PFSK-1 (cell line): ENCODE measurements around the gene ABCB1.

Experiments used
- FOXP2 ChIP-seq: optimal IDR thresholded peaks from 2 replicates; pipeline ENCODE3; 2011; ENCODE audit warnings: borderline replicate concordance, control low read depth, inconsistent platforms; ENCODE audit not compliant: insufficient read depth; ENCODE audit errors: extremely low read length, extremely low read depth
- POLR2AphosphoS5 ChIP-seq: IDR thresholded peaks from 2 replicates; pipeline ENCODE4 v1.6.1; 2012; ENCODE audit warnings: low read depth, mild to moderate bottlenecking, control low read depth, low read length, moderate library complexity
- SIN3A ChIP-seq: IDR thresholded peaks from 2 replicates; pipeline ENCODE4 v1.6.1; 2012; ENCODE audit warnings: mild to moderate bottlenecking, low read length, moderate library complexity, borderline replicate concordance; ENCODE audit not compliant: insufficient read depth
- TAF1 ChIP-seq: IDR thresholded peaks from 2 replicates; pipeline ENCODE4 v1.6.1; 2012; ENCODE audit warnings: low read length, control low read depth, borderline replicate concordance; ENCODE audit not compliant: insufficient read depth
- TF ChIP-seq, protein P1 (sequence below), 2 experiments: IDR thresholded peaks; 2 replicates each; pipeline versions ENCODE4 v1.6.1 to v1.8.0; 2011 to 2012; ENCODE audit warnings: low read depth in 2 of 2, low read length in 2 of 2, control low read depth in 1 of 2, inconsistent platforms in 1 of 2, mild to moderate bottlenecking in 1 of 2, moderate library complexity in 1 of 2; ENCODE audit not compliant: insufficient read depth in 1 of 2

Gene ABCB1

DNA sequence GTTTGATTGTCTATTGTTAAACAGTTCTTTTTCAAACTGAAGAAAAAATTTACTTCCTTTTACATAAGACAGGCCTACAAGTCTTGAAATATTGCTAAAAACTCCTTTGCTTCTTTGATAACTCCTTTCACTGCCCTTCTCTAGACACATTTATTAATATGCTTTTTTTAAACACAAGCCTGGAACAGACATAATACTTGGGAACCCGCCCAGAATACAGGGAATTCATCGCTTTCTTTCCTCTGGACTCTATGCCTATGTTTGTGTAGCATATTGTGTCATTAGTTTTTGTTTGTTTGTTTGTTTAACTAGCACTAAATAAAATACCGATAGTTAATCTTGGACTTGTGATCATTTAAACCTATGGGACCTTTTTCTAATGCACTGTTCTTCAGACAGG lies 82.8 kb downstream of the ABCB1 start:
- TF ChIP-seq TAF1, result no peak
- no peak for TF ChIP-seq FOXP2
- TF ChIP-seq POLR2AphosphoS5, result no peak
- TF ChIP-seq, protein P1, sequence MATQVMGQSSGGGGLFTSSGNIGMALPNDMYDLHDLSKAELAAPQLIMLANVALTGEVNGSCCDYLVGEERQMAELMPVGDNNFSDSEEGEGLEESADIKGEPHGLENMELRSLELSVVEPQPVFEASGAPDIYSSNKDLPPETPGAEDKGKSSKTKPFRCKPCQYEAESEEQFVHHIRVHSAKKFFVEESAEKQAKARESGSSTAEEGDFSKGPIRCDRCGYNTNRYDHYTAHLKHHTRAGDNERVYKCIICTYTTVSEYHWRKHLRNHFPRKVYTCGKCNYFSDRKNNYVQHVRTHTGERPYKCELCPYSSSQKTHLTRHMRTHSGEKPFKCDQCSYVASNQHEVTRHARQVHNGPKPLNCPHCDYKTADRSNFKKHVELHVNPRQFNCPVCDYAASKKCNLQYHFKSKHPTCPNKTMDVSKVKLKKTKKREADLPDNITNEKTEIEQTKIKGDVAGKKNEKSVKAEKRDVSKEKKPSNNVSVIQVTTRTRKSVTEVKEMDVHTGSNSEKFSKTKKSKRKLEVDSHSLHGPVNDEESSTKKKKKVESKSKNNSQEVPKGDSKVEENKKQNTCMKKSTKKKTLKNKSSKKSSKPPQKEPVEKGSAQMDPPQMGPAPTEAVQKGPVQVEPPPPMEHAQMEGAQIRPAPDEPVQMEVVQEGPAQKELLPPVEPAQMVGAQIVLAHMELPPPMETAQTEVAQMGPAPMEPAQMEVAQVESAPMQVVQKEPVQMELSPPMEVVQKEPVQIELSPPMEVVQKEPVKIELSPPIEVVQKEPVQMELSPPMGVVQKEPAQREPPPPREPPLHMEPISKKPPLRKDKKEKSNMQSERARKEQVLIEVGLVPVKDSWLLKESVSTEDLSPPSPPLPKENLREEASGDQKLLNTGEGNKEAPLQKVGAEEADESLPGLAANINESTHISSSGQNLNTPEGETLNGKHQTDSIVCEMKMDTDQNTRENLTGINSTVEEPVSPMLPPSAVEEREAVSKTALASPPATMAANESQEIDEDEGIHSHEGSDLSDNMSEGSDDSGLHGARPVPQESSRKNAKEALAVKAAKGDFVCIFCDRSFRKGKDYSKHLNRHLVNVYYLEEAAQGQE (IDR thresholded peaks at IDR 0.05; ENCODE audit: insufficient read depth in 1 of 2, low read depth in 2 of 2, low read length in 2 of 2), result no peak
- no peak for TF ChIP-seq SIN3A

DNA sequence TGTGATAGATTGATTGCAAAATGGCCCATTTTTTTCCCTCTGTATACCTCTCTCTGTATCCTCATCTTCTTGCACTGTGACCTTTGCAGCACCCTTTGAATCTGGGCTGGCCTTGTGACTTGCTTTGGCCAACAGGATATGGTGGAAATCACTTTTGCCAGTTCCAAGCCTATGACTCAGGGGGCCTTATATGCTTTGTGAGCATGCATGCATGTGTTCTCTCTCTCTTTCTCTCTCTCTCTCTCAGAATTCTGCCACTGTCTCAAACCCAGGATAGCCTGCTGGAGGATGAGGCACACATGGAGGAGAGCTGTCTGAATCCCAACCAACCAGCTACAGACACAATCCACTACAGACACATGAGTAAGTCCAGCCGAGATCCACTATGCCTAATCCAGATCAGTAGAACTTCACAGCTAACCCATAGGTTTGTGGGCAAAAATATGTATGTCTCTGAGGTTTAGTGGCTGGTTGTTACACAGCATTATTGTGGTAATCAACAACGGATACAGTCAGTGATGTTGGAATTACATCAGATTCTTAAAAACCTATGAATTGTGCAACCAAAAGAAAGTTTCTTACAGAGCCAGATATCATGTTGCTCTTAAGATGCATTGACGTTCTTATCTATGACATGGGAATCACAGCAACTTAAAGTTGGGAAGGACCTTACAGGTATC lies 83.4 kb downstream of the ABCB1 start:
- no peak for TF ChIP-seq TAF1
- TF ChIP-seq FOXP2, result no peak
- TF ChIP-seq, protein P1 (IDR thresholded peaks at IDR 0.05; ENCODE audit: insufficient read depth in 1 of 2, low read depth in 2 of 2, low read length in 2 of 2), result no peak
- TF ChIP-seq SIN3A, result no peak
- no peak for TF ChIP-seq POLR2AphosphoS5

DNA sequence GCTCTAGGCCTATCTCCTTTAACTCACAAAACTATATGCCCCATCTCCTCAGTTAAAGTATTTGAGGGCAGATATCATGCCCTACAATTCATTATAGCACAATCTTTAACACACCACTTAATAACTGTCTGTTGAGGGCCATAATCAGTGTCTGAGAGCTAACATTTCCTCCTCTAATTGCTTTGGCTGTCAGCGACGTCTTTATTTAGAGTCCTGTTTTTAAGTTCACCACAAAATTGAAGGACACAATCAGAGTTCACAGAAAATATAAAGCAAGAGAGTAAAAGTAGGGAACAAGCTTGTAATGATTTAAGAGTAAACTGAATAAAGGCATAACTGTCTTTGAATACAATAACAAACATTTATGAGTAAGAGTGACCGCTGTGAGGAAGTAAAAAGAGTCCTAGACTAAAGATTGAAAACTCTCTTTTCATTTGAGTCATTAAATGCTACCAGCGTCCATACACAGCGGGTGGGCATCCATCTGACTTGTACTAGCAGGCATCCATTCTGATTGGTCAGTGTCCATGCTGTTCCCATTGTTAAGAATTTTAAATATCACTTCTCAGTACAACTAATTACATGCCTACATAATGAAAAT lies 86.8 kb downstream of the ABCB1 start:
- TF ChIP-seq FOXP2, result no peak
- TF ChIP-seq, protein P1 (IDR thresholded peaks at IDR 0.05; ENCODE audit: insufficient read depth in 1 of 2, low read depth in 2 of 2, low read length in 2 of 2), result no peak
- no peak for TF ChIP-seq TAF1
- TF ChIP-seq SIN3A, result no peak
- TF ChIP-seq POLR2AphosphoS5, result no peak

DNA sequence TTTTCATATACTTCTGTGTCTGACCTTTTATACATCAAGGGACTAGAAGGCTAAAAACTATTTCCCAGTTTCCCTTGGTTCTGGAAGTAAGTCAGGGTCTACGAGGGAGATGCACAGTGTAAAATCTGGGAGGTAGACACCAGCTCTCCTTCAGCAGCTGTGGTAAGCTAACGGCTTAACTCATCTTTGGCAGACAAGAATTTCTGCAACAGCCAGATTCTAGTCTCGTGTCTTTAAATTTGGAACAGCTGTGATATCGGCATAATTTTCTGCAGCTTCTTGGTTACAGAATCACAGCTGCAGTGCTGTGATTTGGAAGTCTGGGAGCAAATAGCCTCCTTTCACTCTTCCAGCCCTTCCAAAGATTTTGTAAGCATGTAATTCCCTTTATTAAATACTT lies 87.8 kb downstream of the ABCB1 start:
- TF ChIP-seq SIN3A (no peak), TAF1 (no peak), POLR2AphosphoS5 (no peak), FOXP2 (no peak)
- TF ChIP-seq, protein P1 (IDR thresholded peaks at IDR 0.05; ENCODE audit: insufficient read depth in 1 of 2, low read depth in 2 of 2, low read length in 2 of 2), result no peak

DNA sequence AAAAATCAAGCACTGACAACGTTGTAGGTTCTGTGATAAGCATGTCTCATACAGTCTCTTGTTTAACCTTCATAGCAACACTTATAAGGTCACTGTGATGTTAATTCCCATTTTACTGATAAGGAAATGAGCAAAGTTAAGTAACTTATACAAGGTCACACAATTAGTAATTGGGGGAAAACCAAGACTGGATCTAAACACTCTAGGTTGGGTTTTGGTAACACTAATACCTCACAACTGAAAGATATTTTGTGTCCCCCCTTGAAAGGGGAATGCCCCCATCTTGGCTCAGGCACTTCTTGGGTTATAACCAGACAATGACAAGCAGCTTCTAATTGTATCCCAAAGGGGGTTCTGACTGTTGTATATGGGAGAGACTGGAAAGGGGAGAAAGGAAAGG lies 89.2 kb downstream of the ABCB1 start:
- TF ChIP-seq SIN3A (no peak), TAF1 (no peak), FOXP2 (no peak), POLR2AphosphoS5 (no peak)
- TF ChIP-seq, protein P1 (IDR thresholded peaks at IDR 0.05; ENCODE audit: insufficient read depth in 1 of 2, low read depth in 2 of 2, low read length in 2 of 2), result no peak
